ENCODE results near the gene KIF20A. TPM values are rescaled to one million over a fixed set of nuclear protein-coding genes. Genes with fewer than 3 reads are reported as not detected.

The KIF20A gene
- polyA plus RNA-seq, 1 of the 3 experiments (the other 2 are of a cell fraction) = 16.0 TPM

GRCh38 chr5:138160706-138161105 lies 18.2 kb upstream of the KIF20A start:
- no peak for TF ChIP-seq MXI1 (IDR thresholded peaks at IDR 0.05; ENCODE audit: low read depth, low read length)
- TF ChIP-seq NFIC (IDR thresholded peaks at IDR 0.05; ENCODE audit: borderline replicate concordance) = no peak
- no peak for TF ChIP-seq FOXM1 (IDR thresholded peaks at IDR 0.05; ENCODE audit: low read depth)
- TF ChIP-seq EZH2phosphoT487 (IDR thresholded peaks at IDR 0.05; ENCODE audit: borderline replicate concordance, low read depth) = no peak
- TF ChIP-seq TAF1 (IDR thresholded peaks at IDR 0.05; ENCODE audit: borderline replicate concordance, low read depth, low read length) = no peak
- TF ChIP-seq SMC3 (IDR thresholded peaks at IDR 0.05; ENCODE audit: low read depth, low read length) = no peak
- H3K27me3 ChIP-seq (ENCODE audit: insufficient read depth) = no peaks in the 10 kb centered on the region
- WGBS (ENCODE audit: low lambda C conversion rate) = 97% methylated on average over 4 of the region's 4 CpGs
- no peak overlapping the region for H3K27ac ChIP-seq (ENCODE audit: low read depth in 2 of 2, low read length in 1 of 2)
- no peak for DNase-seq
- ChIA-PET CTCF (no interaction called here), POLR2A (no interaction called here)
- no peak overlapping the region for H3K4me3 ChIP-seq (ENCODE audit: low read depth in 2 of 2, low read length in 1 of 2)
- 0 out of 2 replicates have a peak, but pooled peaks cover 4% of the 10 kb centered on the region for H4K20me1 ChIP-seq (ENCODE audit: insufficient read depth)
- no peak overlapping the region for H3K4me2 ChIP-seq
- H3F3A ChIP-seq (replicated peaks; ENCODE audit: insufficient read depth) = peaks cover 16% of the 10 kb centered on the region
- peaks cover 8% of the 10 kb centered on the region; the same call in 1 of the 2 replicates for H3K79me2 ChIP-seq (ENCODE audit: insufficient read depth)
- no peaks in the 10 kb centered on the region for H3K4me1 ChIP-seq (ENCODE audit: control insufficient read depth in 1 of 2, insufficient read depth in 2 of 2, low read depth in 1 of 2, low read length in 1 of 2)
- H2AFZ ChIP-seq (ENCODE audit: low read depth) = no peak overlapping the region
- H3K9me2 ChIP-seq = no peaks in the 10 kb centered on the region
- H3K9ac ChIP-seq = no peak overlapping the region
- H3K36me3 ChIP-seq (replicated peaks in 1 of 2; ENCODE audit: control insufficient read depth in 1 of 2, insufficient read depth in 2 of 2, low read length in 1 of 2) = peaks cover 82 to 85% of the 10 kb centered on the region in 2 experiments
- H3K9me3 ChIP-seq = no peaks in the 10 kb centered on the region

DNA sequence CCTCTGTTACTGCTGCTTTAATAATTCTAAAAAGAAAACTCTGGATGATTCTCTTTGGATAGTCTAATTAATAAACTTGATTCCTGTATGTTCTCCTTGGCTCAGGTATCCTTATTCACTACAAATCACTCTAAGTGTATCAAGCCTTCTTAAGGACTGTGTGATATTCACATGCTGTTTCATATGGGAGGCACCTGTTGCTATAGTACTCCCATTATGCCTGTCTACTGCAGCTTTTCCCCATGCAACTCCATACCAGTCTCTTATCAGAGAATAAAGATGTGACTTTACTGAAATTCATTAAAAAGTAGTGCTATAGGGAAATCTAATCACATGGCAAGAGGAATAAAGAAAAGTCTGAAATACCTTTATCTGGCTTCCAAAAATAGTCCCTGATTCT lies 15.2 kb upstream of the KIF20A start:
- no peak overlapping the region for H3K27ac ChIP-seq (ENCODE audit: low read depth in 2 of 2, low read length in 1 of 2)
- H3K27me3 ChIP-seq (ENCODE audit: insufficient read depth) = no peaks in the 10 kb centered on the region
- no peaks in the 10 kb centered on the region for H3K9me2 ChIP-seq
- ChIA-PET POLR2A (no interaction called here), CTCF (interaction anchor here (1.1 to 1.5 kb wide), 2 partner anchors 17 to 188 kb away, joined by 3 read pairs; no protein-coding TSS in a partner anchor)
- H3K36me3 ChIP-seq (replicated peaks in 1 of 2; ENCODE audit: control insufficient read depth in 1 of 2, insufficient read depth in 2 of 2, low read length in 1 of 2) = peaks cover 91 to 93% of the 10 kb centered on the region in 2 experiments
- peaks cover 6% of the 10 kb centered on the region for H3F3A ChIP-seq (replicated peaks; ENCODE audit: insufficient read depth)
- H4K20me1 ChIP-seq (ENCODE audit: insufficient read depth) = no peaks in the 10 kb centered on the region
- H3K9ac ChIP-seq = no peak overlapping the region
- H3K4me3 ChIP-seq (ENCODE audit: low read depth in 2 of 2, low read length in 1 of 2) = no peak overlapping the region
- H3K9me3 ChIP-seq = no peaks in the 10 kb centered on the region
- peaks cover 8% of the 10 kb centered on the region; the same call in 1 of the 2 replicates for H3K79me2 ChIP-seq (ENCODE audit: insufficient read depth)
- H3K4me1 ChIP-seq (ENCODE audit: control insufficient read depth in 1 of 2, insufficient read depth in 2 of 2, low read depth in 1 of 2, low read length in 1 of 2) = no peaks in the 10 kb centered on the region
- no peak overlapping the region for H2AFZ ChIP-seq (ENCODE audit: low read depth)
- H3K4me2 ChIP-seq = no peak overlapping the region
- no peak for DNase-seq
- no peak for TF ChIP-seq RXRA (IDR thresholded peaks at IDR 0.05; ENCODE audit: borderline replicate concordance, low read depth)
- no peak for TF ChIP-seq GABPA (IDR thresholded peaks at IDR 0.05; ENCODE audit: low read depth)
- TF ChIP-seq, protein P1, sequence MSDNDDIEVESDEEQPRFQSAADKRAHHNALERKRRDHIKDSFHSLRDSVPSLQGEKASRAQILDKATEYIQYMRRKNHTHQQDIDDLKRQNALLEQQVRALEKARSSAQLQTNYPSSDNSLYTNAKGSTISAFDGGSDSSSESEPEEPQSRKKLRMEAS (IDR thresholded peaks at IDR 0.05; ENCODE audit: low read depth) = no peak
- no peak for TF ChIP-seq EZH2phosphoT487 (IDR thresholded peaks at IDR 0.05; ENCODE audit: borderline replicate concordance, low read depth)
- TF ChIP-seq FOSL2 (IDR thresholded peaks at IDR 0.05; ENCODE audit: borderline replicate concordance, low read depth) = no peak
- no peak for TF ChIP-seq TEAD4 (IDR thresholded peaks at IDR 0.05; ENCODE audit: borderline replicate concordance, insufficient read depth)
- TF ChIP-seq RFX5 (IDR thresholded peaks at IDR 0.05; ENCODE audit: low read length) = no peak
- no peak for TF ChIP-seq ELF1 (IDR thresholded peaks at IDR 0.05)
- TF ChIP-seq CHD2 (IDR thresholded peaks at IDR 0.05; ENCODE audit: low read length, partially characterized antibody) = no peak
- TF ChIP-seq JUND (IDR thresholded peaks at IDR 0.05) = no peak
- no peak for TF ChIP-seq MEF2A (IDR thresholded peaks at IDR 0.05; ENCODE audit: borderline replicate concordance, low read depth)
- TF ChIP-seq POLR2AphosphoS5 (IDR thresholded peaks at IDR 0.05; ENCODE audit: low read depth, low read length) = no peak
- TF ChIP-seq RAD21 (IDR thresholded peaks at IDR 0.05; ENCODE audit: low read length) = no peak
- no peak for TF ChIP-seq TCF12 (IDR thresholded peaks at IDR 0.05)
- TF ChIP-seq, protein P2, sequence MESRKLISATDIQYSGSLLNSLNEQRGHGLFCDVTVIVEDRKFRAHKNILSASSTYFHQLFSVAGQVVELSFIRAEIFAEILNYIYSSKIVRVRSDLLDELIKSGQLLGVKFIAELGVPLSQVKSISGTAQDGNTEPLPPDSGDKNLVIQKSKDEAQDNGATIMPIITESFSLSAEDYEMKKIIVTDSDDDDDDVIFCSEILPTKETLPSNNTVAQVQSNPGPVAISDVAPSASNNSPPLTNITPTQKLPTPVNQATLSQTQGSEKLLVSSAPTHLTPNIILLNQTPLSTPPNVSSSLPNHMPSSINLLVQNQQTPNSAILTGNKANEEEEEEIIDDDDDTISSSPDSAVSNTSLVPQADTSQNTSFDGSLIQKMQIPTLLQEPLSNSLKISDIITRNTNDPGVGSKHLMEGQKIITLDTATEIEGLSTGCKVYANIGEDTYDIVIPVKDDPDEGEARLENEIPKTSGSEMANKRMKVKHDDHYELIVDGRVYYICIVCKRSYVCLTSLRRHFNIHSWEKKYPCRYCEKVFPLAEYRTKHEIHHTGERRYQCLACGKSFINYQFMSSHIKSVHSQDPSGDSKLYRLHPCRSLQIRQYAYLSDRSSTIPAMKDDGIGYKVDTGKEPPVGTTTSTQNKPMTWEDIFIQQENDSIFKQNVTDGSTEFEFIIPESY (IDR thresholded peaks at IDR 0.05; ENCODE audit: borderline replicate concordance, low read depth) = no peak
- TF ChIP-seq REST (IDR thresholded peaks at IDR 0.05; ENCODE audit: low read depth, low read length) = no peak

Data from SK-N-SH (cell line).